Right atrium auricular region (tissue), 2 donors: Measurements from ENCODE around the gene IMP3. TPM values are rescaled to one million over a fixed set of nuclear protein-coding genes. Genes with fewer than 3 reads are reported as not detected.
"Not testable (repeated sequence)": the region's sequence is repeated elsewhere in the genome, so short reads cannot be mapped to it uniquely, and the experiment has no call there.

Source experiments
- DNase-seq: peaks from one replicate; pipeline ENCODE4 v3.0.0-alpha.2; 2019; ENCODE audit warnings: low spot score
- H3K27ac ChIP-seq, 2 donors: fragments of 200-600 bp; sonication (generic); 1 replicate in 1 of 2; 2 replicates in 1 of 2; pipeline ENCODE4 v1.5.1; 2016 to 2019
- H3K27me3 ChIP-seq, 2 donors: fragments of 200-600 bp; sonication (generic); one replicate each; pipeline versions ENCODE4 v1.5.1 to v1.6.0; 2017 to 2019
- H3K36me3 ChIP-seq: fragments of 200-600 bp; sonication (generic); one replicate; pipeline ENCODE4 v1.5.1; 2016
- H3K4me1 ChIP-seq, 2 donors: fragments of 200-600 bp; sonication (generic); one replicate each; pipeline versions ENCODE4 v1.5.1 to v1.6.0; 2017 to 2019
- H3K4me3 ChIP-seq, 2 donors: fragments of 200-600 bp; sonication (generic); 1 replicate in 1 of 2; 2 replicates in 1 of 2; pipeline ENCODE4 v1.5.1; 2017 to 2019; ENCODE audit warnings: mild to moderate bottlenecking in 1 of 2, moderate library complexity in 1 of 2
- H3K9me3 ChIP-seq, 2 donors: fragments of 200-600 bp; sonication (generic); one replicate each; pipeline ENCODE4 v1.5.1; 2019
- CTCF ChIP-seq, 2 donors: fragments of 200-600 bp; sonication (generic); IDR thresholded peaks; one replicate each; pipeline ENCODE4 v1.5.1; 2019; ENCODE audit warnings: antibody characterized with exemption in 2 of 2
- total RNA-seq, 2 donors: library from RNA; depleted of rRNA; stranded (reverse); fragments of >200 nt; gene quantifications; one replicate each; pipeline ENCODE4 v1.1.0, GENCODE V29; 2016

IMP3 gene
- total RNA-seq, 2 donors from 2014 or later, result 71.2 to 119 TPM

DNA sequence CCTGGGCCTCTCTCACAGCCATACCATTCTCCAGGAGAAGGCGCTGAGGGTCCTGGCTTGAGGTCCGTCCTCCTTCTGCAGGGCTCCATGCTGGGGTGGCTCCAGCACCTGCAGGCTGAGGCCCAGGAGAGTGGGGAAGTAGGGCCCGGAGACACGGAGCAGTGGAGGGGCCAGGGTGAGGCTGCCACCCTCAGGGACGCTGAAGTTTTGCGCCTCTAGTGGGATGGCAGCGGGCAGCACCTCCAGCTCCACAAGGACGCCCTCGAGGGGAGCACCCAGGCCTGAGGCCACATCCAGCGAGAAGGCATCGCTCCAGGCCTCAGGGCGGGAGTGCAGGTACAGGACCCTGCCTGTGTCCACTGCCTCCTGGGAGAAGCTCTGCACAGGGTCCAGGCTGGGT is 45.2 kb upstream of the IMP3 start:
- H3K4me3 ChIP-seq, result no peak overlapping the region
- no peaks in the 10 kb centered on the region for H3K27me3 ChIP-seq
- peaks cover 61% of the 10 kb centered on the region for H3K36me3 ChIP-seq
- TF ChIP-seq CTCF (IDR thresholded peaks at IDR 0.05), result no peak
- H3K4me1 ChIP-seq, result peaks cover 0 to 10% of the 10 kb centered on the region in 2 donors
- no peak overlapping the region for H3K27ac ChIP-seq
- H3K9me3 ChIP-seq, result no peaks in the 10 kb centered on the region
- no peak for DNase-seq

GRCh38 chr15:75684648-75685047 is 44.6 kb upstream of the IMP3 start:
- Histone ChIP-seq H3K27me3 (no peaks in the 10 kb centered on the region), H3K27ac (no peak overlapping the region), H3K9me3 (no peaks in the 10 kb centered on the region), H3K4me1 (peaks cover 0 to 10% of the 10 kb centered on the region in 2 donors), H3K36me3 (peaks cover 64% of the 10 kb centered on the region), H3K4me3 (no peak overlapping the region)
- DNase-seq, result no peak
- TF ChIP-seq CTCF (IDR thresholded peaks at IDR 0.05), result no peak

DNA sequence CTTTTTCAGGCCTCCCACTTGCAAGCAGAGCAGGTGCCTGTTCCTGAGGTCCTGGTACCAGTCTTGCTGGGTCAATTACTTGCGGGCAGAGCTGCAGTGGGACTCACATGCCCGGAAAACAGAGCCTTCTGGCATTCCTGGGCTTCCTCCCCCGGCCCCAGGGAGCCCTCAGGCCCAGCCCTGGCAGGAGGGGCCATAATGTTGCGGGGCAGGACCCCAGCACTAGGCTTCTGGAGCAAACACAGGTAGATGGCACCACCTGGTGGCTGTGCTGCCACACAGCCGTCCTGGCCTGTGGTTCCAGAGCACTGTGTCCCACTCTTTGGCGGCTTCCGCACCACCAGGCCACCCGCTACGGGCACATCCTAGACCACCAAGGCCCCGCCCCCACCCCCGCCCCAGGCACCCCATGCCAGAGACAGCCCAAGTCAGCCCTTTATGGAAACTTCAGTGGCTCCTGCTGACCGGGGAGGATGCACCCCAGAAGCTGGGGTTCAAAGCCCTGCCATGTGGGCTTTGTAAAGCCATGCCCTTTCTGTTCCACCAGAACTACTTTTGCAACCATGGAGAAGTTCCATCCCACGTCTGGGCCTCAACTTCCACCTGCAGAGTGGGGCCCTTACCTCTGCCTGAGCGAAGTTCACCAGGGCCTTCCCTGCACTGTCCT is 43.8 kb upstream of the IMP3 start:
- not testable (repeated sequence) for H3K9me3 ChIP-seq, H3K27me3 ChIP-seq, H3K4me3 ChIP-seq, H3K27ac ChIP-seq
- TF ChIP-seq CTCF (IDR thresholded peaks at IDR 0.05), result peak; percentile 78 to 86
- Histone ChIP-seq H3K4me1 (peaks cover 0 to 10% of the 10 kb centered on the region in 2 donors), H3K36me3 (peaks cover 60% of the 10 kb centered on the region)
- peak; percentile 77 for DNase-seq

GRCh38 chr15:75682181-75683135 is 42.4 kb upstream of the IMP3 start:
- TF ChIP-seq CTCF (IDR thresholded peaks at IDR 0.05), result no peak
- no peaks in the 10 kb centered on the region for H3K9me3 ChIP-seq
- H3K4me3 ChIP-seq, result no peak overlapping the region
- H3K27ac ChIP-seq, result no peak overlapping the region
- H3K4me1 ChIP-seq, result peaks cover 0 to 10% of the 10 kb centered on the region in 2 donors
- H3K27me3 ChIP-seq, result no peaks in the 10 kb centered on the region
- H3K36me3 ChIP-seq, result peaks cover 47% of the 10 kb centered on the region
- DNase-seq, result no peak

DNA sequence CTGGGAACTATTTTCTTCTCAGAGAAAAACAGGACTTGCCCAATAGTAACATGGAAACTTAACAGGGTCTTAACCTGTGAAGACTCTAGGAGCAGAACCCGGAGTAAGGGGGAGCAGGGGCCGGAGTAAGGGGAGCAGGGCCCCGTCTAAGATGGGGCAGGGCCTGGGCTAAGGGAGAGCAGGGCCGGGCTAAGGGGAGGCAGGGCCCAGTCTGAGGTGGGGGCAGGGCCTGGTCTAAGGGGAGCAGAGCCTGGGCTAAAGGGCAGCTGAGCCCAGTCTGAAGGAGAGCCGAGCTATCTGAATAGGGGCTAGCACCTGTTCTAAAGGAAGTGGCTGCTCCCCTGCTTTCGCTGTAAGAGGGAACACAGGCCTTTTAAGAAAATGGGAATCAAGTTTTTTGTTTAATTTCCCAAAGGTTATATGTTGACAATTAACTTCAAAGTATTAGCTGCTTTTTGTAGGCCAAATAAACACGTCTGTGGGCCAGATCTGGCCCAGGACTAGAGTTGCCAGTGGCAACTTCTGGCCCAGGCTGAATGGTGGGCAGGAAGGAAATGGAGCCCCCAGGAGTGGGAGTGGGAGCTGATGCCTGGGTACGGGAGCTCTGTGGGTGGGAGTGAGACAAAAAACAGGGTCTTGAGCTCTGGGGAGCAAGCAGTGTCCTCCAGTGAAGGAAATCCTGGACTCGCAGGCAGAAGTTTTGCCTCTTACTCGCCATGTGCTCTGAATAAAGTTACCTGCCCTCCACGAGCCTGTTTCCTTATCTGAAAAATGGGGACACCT is 40.2 kb upstream of the IMP3 start:
- Histone ChIP-seq H3K27ac (no peak overlapping the region), H3K9me3 (no peaks in the 10 kb centered on the region), H3K4me1 (peaks cover 0 to 22% of the 10 kb centered on the region in 2 donors), H3K27me3 (no peaks in the 10 kb centered on the region), H3K36me3 (peaks cover 39% of the 10 kb centered on the region), H3K4me3 (no peak overlapping the region)
- no peak for TF ChIP-seq CTCF (IDR thresholded peaks at IDR 0.05)
- DNase-seq, result no peak

- not testable (repeated sequence) for H3K4me3 ChIP-seq, DNase-seq, H3K27ac ChIP-seq, H3K27me3 ChIP-seq, H3K9me3 ChIP-seq
- peaks cover 25% of the 10 kb centered on the region for H3K36me3 ChIP-seq
- H3K4me1 ChIP-seq, result peaks cover 0 to 31% of the 10 kb centered on the region in 2 donors
Observed at GRCh38 chr15:75678324-75678690, 38.3 kb upstream of the IMP3 start.
